GM19455 (cell line): ENCODE data around the gene PHLPP1.

Experiments used
- ATAC-seq: cut with Tn5 transposase; IDR thresholded peaks from one replicate; pipeline ENCODE4 v1.9.1; 2021; ENCODE audit not compliant: unreplicated experiment

Gene PHLPP1

DNA sequence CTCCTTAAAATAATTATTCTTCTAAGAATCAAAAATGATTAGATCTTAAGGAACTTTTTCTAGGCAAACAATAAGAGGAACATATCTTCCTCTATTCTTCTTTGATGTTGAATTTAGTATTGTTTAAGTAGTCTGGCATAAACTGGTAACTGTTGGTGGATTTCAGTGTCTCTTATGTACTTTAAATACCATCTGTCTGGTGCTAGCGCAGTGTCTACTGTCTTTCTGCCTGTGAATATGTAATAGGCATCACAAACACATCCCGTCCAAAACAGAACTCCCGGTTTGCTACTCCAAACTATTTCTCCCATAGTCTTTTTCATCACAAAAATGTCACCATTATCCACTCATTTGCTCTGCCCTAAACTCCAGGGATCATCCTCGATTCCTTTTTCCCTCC, 281.7 kb downstream of the PHLPP1 start:
- no peak for ATAC-seq

DNA sequence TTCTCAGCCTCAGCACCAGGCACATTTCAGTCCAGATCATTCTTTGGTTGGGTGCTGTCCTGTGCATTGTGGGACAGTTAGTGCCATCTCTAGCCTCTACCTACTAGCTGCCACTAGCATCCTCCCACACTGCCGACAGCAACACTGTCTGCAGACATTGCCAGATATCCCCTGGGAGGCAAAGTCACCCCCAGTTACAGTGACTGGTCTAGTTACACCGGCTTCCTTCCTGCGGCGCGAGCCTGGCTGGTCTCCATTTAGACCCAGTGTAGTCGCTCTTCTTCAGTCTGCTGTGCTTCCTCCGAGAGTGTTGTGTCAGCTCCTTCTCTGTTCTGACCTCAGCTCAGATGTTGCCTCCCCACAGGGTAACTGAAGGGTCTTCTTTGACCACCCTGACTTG, 283.1 kb downstream of the PHLPP1 start:
- ATAC-seq = no peak

DNA sequence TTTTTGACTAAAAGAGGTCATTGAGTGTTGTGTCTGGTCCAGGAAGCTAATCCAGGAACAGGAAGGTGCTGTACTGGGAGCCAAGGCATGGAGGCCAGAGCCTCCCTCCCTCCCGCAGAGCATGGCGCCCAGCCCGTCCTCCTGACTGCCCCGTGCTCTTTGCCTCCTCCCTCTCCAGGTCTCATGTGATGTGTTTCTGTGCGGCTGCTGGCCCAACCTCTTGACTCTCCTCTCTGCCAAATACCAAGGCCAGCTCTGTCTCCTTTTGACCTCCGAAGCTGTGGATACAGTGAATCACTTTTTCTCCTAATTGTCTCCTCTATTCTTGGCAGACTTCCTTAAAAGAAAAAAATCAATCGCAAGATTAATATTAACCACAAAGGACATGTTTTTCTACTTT, 284.1 kb downstream of the PHLPP1 start:
- ATAC-seq = no peak

DNA sequence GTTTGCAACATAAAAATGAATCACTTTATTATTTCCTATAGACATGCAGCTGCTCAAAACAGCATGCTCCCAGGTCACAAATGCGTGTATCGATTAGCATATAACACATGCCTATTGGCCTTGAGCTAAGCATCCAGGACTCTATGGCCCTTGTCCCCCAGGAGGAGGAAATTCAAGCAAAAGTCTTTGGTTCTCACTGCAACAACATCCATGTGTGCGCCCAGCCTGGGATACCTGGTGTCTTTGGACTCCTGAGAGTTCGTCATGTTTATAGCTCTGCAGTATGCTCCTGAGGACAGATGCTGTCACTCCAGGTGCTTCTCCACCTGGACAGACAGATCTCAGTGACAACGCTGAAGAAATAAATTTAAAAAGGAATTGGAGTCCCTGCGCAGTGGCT, 284.6 kb downstream of the PHLPP1 start:
- ATAC-seq = no peak

DNA sequence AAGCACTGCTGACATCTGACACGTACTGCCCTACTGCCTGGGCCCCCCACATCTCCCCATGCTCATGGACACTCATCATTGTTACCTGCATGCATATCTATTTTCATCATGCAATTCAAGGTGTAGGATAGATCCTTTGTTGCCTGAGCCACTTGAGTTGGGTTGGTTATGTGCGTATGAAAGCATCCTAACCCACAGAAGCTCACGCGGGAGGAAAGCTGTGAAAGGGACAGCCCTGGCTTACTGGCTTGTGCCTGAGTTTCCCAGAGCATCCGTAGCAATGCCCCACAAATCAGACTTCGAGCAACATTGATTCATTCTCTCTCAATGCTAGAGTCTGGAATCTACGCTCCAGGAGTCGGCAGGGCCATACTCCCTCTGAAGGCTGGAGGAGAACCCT, 285.5 kb downstream of the PHLPP1 start:
- ATAC-seq = no peak

DNA sequence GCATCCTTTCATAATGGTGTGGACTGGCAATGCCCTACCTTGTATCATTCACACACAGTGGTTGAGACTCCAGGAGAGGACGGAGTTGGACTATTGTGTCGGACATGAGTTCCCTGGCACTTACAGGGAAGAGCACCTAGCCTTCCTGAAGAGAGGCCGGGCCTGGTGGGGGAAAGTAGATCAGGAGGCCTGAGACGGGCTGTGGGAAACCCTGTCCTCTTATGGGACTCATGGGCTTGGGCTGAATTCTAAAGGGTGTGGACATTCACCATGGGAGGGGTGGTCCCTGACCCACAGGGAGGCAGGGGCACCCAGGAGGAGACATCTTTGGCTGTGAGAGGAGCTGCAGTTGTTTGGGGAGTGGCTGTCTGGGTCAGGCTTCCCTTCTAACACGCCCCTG, 286.5 kb downstream of the PHLPP1 start:
- no peak for ATAC-seq

DNA sequence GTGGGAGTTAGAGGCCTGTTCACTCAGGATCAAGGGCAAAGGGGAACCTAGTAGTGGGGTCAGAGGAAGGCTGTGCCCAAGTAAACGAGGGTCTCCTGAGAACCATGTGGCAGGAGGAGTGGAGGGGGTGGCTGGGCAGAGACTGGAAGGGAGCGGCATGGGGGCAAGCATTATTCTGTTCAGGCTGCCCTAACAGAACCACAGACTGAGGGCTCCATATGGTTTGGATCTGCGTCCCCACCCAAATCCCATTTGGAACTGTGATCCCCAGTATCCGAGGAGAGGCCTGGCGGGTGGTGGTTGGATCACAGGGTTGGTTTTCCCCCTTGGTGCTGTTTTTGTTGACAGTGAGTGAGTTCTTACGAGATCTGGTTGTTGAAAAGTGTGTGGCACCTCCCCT, 287.0 kb downstream of the PHLPP1 start:
- no peak for ATAC-seq

DNA sequence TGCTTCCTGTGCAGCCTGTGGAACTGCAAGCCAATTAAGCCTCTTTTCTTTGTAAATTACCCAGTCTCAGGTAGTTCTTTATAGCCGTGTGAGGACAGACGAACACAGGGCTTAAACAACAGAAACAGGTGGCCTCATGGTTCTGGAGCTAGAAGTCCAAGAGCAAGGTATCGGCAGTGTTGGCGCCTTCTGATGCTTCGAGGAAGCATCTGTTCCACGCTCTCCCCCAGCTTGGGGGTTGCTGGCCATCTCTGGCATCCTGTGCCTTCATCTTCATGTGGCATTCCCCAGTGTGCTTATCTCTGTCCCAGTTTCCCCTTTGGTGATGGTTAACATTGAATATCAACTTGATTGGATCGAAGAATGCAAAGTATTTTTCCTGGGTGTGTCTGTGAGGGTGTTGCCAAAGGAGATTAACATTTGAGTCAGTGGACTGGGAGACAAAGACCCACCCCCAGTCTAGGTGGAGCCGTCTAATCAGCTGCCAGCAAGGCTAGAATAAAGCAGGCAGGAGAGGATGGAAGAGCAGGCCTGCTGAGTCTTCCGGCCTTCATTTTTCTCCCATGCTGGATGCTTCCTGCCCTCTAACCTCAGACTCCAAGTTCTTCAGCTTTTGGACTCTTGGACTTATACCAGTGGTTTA, 287.6 kb downstream of the PHLPP1 start:
- no peak for ATAC-seq

DNA sequence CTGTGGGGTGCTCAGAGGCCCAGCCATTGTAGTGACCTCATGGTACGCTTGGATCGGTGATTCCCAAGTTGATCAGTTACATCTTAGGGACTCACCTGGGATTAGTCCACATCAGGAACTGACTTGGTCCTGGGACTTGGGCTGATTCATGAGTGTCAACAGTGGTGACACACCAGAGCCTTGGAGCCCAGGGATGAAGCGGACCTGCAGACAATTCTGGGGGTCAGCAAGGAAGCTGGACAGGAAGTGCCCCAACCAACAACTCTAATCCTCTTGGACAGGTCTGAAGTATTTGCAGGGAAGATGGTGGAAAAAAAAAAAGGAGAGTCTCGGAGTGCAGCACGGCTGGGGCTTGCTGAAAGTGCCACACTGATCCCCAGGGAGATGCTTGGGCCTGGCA, 288.6 kb downstream of the PHLPP1 start:
- ATAC-seq = no peak

DNA sequence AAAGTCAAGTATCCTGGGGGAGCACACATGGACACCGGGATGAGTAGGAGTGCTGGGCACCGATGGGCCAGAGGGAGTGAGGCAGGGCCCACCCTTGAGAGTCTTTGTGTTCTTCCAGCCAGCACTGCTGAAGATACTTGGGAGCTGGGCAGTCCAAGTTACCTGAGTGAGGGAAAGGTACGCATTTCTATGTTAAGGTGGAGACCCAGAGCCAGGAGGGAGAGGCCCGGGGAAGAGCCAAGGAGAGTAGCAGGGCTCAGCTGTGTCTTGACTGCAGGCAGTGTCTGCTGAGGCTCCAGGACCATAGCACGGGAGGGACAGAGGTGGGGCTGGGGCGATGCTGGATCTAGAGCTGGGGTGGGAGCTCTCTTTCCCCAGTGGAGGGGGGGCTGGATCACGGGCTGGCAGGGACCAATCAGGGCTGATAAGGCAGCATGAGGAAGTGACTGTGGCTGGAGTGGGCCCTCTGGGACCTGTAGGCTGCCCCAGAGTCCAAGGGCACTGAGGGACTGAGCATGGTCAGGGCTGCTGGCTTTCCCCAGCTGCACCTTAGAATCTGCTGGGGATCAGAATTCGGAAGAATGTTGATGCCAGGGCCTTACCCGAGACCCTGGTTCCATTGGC, 289.2 kb downstream of the PHLPP1 start:
- no peak for ATAC-seq

DNA sequence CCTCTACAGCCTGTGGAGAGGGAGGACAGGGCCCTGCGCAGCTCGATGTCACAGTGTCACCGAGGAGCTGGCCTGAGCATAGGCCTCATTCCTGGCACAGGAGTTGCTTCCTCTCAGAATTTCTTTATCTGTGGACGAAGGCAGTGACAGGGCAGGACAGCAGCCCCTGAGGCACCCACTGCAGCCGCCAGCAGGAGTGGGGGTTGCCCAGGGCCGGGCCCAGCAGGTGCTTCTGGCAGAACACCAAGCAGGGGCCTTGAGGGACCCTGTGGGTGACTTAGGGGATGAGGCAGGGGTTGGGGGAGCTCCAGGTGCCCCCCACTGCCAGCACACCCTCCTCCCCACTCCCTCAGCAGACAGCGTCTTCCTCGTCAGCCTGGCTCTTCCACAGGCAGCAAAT, 290.0 kb downstream of the PHLPP1 start:
- no peak for ATAC-seq

DNA sequence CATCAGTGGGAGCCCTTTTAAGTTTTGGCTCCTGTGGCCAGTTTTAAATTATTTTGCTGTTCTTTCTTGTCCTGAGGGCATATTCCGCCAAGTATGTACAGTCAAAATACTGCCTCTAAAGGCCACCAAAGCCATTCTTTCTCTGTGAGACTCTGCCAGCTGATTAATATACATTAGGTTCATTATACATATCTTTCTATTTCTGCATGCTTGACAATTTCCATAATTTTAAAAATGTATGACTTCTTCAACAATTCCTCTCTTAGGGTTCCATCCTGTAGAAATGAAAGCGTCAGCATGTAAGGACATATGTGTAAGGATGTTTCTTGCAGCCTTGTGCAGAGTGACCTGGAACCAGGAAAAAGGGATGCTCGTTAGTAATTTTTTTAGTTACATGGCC, 291.9 kb downstream of the PHLPP1 start:
- no peak for ATAC-seq

DNA sequence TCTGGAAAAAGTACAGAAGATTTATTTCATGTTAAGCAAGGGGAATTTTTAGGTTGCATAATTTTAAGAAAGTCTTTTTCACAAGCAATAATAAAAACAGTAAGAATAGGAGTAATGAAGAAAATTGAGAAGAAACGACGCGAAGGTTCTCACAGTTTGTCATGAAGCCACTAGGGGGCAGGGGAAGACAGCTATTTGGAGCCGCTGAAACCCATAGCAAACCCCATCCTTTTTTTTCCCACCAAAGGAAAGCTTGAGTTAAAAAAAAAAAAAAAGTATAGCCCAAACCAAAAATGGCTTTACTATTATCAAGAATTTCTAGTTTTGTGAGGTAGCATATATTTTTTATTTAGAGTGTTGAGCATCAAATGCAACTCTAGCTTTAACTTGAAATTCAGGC, 300.9 kb downstream of the PHLPP1 start:
- ATAC-seq = no peak

DNA sequence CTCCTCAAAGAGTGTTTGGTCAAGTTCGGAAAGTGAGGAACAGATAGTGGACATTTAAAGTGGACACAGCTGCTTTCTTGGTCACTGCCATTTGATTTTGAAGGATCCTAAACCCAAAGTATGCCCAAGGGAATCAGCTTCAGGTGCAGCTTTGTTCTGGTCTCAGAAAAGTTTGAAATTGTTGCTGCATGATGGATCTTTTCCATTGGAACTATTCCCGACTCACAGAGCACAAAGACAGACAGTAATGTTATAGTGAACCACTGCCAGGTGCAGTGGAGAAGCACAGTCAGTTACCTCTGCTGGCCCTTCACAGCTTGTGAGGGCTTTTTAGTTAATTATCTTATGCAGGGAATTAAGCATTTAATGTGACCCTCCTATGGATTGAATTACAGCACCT, 301.7 kb downstream of the PHLPP1 start:
- ATAC-seq = no peak

DNA sequence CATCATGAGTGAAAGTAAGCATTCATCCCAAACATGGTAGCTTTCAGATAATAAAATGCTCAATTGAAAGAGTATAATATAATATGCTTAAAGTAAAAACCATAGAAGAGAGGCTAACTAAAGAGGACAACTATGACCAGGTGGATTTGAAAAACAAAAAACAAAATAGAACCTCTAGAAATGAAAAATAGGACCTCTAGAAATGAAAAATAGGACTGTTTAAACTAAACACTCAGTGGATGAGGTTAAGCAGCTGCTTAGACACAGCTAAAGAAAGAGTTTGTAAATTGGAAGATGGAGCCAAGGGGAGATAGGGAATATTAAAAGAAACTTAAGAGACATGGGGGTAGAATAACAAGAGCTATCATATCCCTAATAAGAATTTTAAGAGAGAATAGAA, 302.6 kb downstream of the PHLPP1 start:
- ATAC-seq = no peak

DNA sequence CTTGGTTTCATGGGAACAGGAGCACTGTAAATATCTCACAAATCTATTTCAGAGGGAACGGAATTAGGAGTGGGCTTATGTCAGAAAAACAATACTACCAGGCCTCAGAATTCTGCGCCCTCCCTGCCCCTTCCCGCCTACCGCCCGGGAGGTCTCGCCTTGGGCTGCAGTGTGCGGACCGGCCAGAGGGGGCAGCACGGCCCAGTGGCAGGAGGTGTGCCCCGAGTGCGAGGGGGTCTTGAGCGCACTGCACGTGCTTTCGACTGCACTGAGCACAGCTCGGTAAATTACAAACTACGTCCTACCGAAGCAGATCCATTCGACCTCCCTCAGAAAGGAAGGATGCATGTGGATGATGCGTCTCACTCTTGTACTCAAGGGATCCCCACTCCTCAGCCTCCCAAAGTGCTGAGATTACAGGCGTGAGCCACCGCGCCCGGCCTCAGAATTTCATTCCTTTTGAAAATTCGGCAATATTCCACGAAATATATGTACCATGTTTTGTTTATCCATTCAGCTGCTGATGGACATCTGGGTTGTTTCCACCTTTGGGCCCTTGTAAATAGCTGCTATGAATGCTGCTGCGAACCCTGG, 307.2 kb downstream of the PHLPP1 start:
- ATAC-seq = no peak

DNA sequence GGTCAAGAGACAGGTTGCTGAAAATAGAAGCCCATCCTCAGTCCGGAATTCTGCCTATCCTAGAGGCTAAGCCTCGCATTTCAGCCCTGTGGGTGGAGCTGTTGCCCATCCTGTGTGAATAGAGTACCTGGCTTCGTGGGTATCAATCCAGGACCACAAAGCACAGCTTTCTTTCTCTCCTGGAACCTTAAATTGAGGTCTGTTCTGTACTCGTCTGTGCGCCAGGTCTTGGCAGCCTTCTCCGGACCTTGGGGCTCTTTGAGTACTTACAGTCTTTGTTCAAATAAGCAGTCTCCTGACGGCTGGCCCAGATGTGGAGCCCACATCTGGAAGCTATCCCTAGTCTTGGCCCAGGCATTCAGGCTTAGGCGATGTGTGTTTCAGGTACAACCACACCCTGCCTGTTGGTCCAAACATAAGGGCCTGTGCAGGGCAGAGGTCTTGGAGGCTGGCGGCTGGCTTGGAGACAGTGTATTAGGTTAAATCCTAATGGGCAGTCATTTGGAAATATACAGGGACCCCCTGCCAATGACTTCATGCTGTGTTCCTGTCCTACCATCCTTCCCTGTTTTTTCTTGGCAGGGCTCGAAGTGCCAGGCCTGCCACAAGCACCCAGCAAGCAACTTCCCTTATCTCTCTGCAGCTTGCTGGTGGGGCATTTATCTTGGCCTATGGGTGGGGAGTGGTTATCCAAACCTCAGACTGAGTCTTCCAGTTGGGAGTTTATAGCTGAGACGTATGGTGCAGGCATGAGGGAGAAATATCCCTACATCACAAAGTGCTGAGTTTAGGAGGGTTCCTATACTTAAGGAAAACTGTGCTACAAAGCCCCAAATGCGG, 310.1 kb downstream of the PHLPP1 start:
- ATAC-seq = no peak

DNA sequence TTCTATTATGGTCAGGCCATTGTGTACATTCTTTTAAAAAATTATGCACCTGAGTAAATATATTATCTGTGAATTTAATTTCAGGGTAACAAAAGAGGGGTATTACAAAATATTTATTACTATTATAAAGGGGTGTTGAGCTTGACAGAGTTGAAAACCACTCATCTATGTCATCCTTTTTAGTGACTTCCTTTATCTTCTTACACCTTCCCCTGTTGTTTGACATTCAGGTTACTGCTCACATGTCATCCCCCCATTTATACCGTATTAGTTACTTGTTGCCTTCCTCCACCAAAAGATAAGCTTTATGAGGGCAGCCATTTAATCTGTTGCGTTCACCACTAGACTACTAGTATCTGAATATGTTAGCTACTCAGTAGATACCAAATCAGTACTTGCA, 313.0 kb downstream of the PHLPP1 start:
- no peak for ATAC-seq
